HL-60 (cell line): ENCODE data around the gene MTHFD2.

Source experiments
- POLR2AphosphoS5 ChIP-seq: IDR thresholded peaks from 2 replicates; pipeline ENCODE4 v1.6.1; 2012; ENCODE audit warnings: low read depth
- TF ChIP-seq, protein P1 (sequence below): IDR thresholded peaks from one replicate; pipeline ENCODE4 v1.5.1; 2011; ENCODE audit warnings: low read length, control low read depth, inconsistent platforms; ENCODE audit not compliant: insufficient read depth

DNA sequence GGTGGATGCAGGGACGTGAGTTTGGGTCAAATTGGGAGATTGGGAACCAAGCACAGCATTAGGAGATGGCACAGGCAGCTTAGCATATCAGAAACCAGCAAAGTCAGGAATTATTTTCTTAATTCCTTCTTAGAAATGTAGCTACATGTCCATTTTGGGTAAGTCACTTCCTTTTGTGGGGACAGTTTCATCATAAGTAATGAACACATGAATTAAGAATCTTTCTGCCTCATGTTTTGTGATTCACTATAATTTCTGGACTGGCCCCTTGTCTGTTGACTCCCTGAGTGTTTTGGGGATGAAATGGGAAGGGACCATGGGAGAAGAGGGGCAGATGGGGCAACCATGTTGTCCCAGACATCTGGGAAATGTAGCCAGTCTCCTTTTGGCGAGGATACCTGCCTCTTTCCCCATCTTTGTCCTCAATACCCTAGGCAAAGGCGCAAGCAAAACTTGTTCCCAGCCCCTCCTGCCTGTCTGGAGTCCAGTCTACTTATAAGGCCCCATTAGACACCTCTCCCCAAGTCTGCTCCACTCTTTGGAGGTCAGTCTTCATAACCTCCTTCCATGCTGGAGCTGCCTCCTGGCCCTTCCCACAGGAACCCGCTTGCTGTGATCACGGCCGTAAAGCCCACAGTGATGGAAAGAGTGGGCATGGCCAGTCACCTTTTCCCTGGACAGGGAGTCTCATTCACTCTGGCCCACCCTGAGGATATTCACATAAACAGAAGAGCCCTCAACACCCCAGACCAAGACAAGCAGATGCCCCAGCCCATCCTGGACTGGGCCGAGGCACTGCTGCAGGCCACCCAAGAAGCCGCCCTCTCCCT, 25.7 kb downstream of the MTHFD2 start:
- TF ChIP-seq, protein P1, sequence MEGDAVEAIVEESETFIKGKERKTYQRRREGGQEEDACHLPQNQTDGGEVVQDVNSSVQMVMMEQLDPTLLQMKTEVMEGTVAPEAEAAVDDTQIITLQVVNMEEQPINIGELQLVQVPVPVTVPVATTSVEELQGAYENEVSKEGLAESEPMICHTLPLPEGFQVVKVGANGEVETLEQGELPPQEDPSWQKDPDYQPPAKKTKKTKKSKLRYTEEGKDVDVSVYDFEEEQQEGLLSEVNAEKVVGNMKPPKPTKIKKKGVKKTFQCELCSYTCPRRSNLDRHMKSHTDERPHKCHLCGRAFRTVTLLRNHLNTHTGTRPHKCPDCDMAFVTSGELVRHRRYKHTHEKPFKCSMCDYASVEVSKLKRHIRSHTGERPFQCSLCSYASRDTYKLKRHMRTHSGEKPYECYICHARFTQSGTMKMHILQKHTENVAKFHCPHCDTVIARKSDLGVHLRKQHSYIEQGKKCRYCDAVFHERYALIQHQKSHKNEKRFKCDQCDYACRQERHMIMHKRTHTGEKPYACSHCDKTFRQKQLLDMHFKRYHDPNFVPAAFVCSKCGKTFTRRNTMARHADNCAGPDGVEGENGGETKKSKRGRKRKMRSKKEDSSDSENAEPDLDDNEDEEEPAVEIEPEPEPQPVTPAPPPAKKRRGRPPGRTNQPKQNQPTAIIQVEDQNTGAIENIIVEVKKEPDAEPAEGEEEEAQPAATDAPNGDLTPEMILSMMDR, result no peak
- TF ChIP-seq POLR2AphosphoS5, result no peak
